ENCODE data around the gene ELAVL3. TPM values are rescaled to one million over a fixed set of nuclear protein-coding genes. Genes with fewer than 3 reads are reported as not detected.

ELAVL3 gene
- total RNA-seq, result 0.45 TPM

DNA sequence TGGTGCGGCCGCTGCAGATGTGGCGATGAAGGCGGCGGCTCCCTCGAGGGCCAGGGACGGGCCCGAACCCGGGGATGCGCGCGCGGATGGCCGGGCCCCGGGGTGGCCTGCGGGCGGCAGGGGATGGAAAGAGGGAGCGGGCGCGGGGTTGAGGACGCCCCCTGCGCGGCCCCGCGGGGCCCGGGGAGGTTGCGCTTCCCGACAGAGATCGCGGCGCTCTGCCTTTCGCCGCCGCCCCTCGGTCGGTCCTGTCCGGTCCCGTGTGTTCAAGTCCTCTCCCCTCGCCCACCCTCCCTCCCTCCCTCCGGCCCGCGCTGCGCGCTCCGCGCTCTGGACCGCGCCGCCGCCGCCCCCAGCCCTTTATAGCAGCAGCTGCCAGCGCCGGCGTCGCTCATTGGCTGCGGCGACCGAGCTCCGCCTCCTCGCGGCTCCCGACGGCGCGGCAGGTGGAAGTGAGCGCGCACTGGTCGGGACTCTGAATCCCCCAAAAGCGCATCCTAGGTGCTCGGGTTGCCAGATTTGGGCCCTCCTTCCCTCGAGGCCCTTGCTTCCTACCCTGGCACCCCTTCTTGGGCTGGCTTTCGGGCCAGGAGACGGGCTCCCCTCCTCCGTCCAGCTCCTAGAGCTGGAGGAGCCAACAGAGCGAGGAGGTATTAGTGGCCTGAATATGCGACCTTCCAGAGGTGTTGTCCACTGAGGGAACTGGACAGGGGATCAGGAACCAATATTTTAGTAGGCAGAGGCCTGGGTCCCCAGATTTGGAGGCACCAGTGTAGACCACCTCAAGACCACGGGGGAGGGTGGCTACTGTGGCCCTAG, at the start of gene ELAVL3:
Gene ELAVL3 (minus strand): TSS at position 332 of the 819 bp plus-strand sequence. CDS start 438 bp downstream, outside the sequence.
- intact Hi-C loops (cut with DNase I), result no loop called here

GRCh38 chr19:11530432-11530831, 49.6 kb upstream of the ELAVL3 start:
- ATAC-seq, result peak; percentile 21
- intact Hi-C loops (cut with DNase I), result no loop called here
- no peak for DNase-seq (ENCODE audit: low spot score)

More for the DNA sequence above, at the start of gene ELAVL3:
- ATAC-seq (no peak), DNase-seq (ENCODE audit: low spot score) (no peak)

- intact Hi-C loops (cut with DNase I), result no loop called here
- ATAC-seq, result peak; percentile 99
- DNase-seq (ENCODE audit: low spot score), result peak; percentile 98
These were observed 47.9 kb upstream of the ELAVL3 start, which contains the start of gene ECSIT for GRCh38 chr19:11528551-11529341. ECSIT (minus strand) TSS chr19:11529134; CDS start chr19:11519170, 9,964 bp downstream.

DNA sequence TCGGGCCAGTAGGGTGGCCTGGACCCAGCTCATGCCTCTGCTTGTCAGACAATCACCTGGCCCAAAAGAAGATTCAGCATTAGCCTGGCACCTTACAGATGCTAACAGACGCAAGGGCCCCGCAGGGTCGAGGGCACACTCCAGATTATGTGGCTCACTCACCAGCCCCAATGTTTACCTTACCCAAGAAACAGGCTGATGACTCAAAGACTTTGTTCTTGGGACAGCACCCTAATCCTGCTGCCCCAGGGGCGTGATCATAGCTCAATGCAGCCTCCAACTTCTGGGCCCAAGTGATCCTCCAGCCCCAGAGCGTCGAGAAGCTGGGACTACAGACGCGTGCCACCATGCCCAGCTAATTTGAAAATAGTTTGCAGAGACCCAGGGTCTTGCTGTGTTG, 38.3 kb upstream of the ELAVL3 start:
- no peak for ATAC-seq
- intact Hi-C loops (cut with DNase I), result no loop called here
- no peak for DNase-seq (ENCODE audit: low spot score)

DNA sequence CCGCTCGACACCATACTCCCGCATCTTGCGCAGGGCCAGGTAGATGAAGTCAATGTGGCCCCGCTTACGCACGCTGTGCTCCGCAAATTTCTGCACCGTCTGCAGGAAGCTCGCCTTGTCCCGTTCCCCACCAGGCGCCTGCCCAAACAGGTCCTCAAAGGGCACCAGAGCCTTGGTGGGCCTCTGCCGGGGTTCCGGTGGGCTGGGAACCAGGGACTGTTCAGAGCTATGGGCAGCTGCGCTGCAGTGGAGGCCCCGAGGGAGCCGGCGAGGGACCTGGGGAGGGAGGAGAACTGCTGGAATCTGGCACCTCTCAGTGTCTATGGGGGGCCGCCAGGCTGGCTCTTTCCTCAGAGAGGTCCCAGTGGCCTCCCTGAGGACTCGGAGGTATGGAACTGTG, 33.1 kb upstream of the ELAVL3 start:
- intact Hi-C loops (cut with DNase I), result no loop called here
- DNase-seq (ENCODE audit: low spot score) (no peak), ATAC-seq (no peak)

DNA sequence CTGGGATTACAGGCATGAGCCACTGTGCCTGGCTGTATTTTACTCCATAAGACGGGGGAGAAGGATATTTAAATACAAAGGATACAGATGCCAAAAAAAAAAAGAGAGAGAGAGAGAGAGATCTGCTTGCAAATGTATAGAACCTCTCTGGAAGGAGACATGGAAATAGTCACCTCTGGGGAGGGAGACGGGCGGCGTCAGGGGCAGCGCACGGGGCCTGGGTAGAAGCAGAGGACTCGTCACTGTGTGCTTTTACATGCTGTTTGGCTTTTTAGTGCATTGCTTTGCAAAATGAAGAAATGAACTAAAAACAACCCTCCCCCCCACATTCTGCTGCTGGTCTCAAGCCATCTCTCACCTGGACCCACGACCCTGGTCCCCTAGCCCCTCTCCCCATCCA, 29.6 kb upstream of the ELAVL3 start:
- DNase-seq (ENCODE audit: low spot score) (no peak), ATAC-seq (no peak)
- intact Hi-C loops (cut with DNase I), result no loop called here

- no peak for ATAC-seq
- intact Hi-C loops (cut with DNase I), result no loop called here
- no peak for DNase-seq (ENCODE audit: low spot score)
These were observed 26.7 kb upstream of the ELAVL3 start for GRCh38 chr19:11507370-11508078.

GRCh38 chr19:11506967-11507366, 26.1 kb upstream of the ELAVL3 start:
- intact Hi-C loops (cut with DNase I), result no loop called here

DNA sequence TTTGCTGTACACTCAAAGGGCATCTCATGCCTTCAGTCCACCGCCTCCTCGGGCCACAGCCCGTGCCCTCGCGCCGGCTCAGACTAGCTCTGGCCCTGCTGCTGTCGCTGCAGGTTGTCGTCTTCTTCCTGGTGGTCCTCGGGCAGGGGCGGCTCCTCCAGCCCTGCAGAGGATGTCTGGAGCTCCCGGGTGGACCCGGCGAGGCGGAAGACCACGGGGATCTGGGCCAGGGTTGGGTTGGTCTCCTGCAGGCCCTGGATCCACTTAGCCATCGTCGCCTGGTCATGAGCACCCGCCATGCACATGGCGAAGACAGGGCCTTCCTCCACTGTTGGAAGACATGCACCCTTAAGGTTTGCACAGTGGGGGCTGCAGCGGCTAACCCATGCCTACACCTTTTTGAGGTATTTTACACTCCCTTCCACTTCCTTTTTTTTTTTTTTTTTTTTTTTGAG, 25.3 kb upstream of the ELAVL3 start:
- ATAC-seq (peak; percentile 63), DNase-seq (ENCODE audit: low spot score) (no peak)
- intact Hi-C loops (cut with DNase I), result no loop called here

More at GRCh38 chr19:11506967-11507366, 26.1 kb upstream of the ELAVL3 start:
- DNase-seq (ENCODE audit: low spot score) (no peak), ATAC-seq (no peak)

DNA sequence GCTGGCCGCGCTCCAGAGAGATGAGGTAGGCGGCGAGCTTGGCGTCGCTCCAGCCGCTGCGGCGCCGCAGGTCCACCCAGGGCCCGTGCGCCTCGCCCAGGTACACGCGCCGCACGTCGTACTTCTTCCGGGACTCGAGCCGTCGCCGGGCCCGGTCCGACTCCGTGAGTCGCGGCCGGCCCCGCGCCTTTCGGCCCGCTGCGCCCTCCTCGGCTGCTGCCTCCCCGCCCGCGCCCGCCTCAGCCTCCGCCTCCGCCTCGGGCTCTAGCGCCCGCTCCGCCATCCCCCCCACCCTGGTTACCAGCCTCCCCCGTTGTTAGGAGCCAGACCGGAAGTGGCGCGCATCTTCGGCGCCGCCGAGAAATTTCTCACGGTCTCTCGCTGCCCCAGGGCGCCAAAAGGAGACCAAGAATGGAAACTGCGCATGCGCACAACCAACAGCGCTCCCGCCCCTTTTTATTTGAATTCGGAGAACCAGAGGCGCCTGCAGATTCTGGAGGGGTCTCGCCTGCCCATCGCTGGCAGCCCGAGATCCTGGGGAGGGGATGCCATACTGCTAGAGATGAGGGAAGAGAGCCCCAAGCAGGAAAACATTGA, 24.8 kb upstream of the ELAVL3 start, which contains the start of gene ZNF653:
Gene ZNF653 (minus strand): TSS at position 336 of the 597 bp plus-strand sequence. CDS start 53 bp downstream, at position 283.
- DNase-seq (ENCODE audit: low spot score) (peak; percentile 97), ATAC-seq (peak; percentile 88)
- intact Hi-C loops (cut with DNase I), result no loop called here

DNA sequence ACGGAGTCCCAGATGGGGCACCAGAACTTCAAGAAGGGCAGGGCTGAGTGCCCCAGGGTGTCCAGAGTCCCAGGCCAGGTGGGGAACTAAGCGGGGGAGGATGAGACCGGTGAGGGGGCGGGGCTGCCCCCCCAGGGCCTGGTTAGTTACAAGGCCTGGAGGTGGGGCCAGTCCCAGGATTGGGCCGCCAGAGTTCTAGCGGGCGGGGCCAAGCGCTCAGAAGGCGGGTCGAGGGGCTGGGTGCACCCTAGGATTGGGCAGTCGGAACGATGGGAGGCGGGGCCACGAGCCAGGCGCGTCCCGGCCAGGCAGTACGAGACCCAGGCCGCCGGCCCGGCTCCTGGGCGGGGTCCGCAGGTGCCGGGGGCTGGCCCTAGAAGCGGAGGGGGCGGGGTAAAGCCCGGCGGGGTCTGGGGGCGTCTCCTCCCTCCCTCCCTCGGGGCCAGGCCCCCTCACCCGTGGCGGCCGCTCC, 24.2 kb upstream of the ELAVL3 start:
- DNase-seq (ENCODE audit: low spot score), result peak; percentile 98
- peak; percentile 96 for ATAC-seq
- intact Hi-C loops (cut with DNase I), result no loop called here

DNA sequence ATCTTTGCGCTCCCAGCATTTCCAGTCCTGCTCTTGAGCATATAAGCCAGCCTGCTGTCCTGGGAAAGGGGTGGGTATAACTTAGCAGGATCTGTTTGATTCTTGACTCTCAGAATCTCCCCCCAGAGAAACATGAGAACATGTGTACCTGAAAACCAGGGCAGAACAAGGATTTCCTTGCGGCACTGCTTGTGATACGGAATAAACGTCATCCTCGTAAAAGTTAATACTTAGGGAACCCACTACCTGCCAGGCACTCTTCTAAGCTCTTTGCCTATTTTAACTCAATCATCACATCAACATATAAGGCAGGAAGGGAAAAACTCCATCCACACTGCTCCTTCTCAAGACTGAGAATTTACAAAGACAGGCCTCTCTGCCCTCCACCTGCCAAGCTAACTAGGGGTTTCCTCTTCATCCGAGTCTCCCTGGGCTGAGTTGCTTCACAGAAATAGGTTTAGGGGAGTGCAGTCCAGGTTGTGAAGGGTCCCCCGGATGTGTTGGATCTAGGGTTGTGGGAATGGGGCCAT, 23.7 kb upstream of the ELAVL3 start:
- intact Hi-C loops (cut with DNase I), result no loop called here

GRCh38 chr19:11499890-11500420, 19.1 kb upstream of the ELAVL3 start:
- ATAC-seq, result no peak
- intact Hi-C loops (cut with DNase I), result no loop called here
- DNase-seq (ENCODE audit: low spot score), result no peak

More for the DNA sequence above, 23.7 kb upstream of the ELAVL3 start:
- ATAC-seq, result no peak
- no peak for DNase-seq (ENCODE audit: low spot score)

DNA sequence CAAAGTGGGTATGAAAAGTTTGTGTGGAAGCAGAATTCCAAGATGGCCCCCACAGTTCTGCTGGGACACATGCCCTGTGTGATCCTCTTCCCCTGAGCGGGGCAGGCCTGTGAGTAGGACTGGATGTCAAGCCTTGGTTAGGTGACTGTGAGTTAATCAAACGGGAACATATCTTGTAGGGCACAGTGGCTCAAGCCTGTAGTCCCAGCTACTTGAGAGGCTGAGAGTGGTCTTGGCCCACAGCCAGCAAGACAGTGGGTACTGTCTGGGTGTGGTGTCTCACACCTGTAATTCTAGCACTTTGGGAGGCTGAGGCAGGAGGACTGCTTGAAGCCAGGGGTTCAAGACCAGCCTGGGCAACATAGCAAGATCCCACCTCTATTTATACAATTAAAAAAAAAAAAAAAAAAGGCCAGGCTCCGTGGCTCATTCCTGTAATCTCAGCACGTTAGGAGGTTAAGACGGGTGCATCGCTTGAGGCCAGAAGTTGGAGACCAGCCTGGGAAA, 18.4 kb upstream of the ELAVL3 start:
- intact Hi-C loops (cut with DNase I), result no loop called here
- ATAC-seq, result no peak
- no peak for DNase-seq (ENCODE audit: low spot score)

GRCh38 chr19:11496391-11497163, 15.7 kb upstream of the ELAVL3 start:
- peak; percentile 63 for ATAC-seq
- intact Hi-C loops (cut with DNase I), result no loop called here
- peak; percentile 80 for DNase-seq (ENCODE audit: low spot score)

DNA sequence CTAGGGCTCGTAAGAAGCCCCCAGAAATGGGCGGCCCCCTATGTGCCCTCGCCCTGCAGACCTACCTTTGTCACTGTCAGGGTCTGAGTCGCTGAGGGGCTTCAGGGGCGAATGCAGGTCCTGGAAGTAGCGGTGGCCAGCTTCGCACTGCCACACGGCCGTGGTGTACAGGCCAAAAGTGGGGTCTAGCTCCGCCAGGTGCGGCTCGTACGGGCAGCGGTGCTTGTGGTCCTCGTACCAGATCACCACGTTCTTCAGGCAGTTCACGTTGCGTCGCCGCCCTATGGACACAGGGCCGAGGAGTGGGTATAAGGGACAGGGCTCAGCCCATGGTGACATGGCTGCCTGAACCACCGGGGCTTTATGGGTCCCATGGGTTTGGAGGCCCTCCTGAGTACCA, 15.0 kb upstream of the ELAVL3 start:
- ATAC-seq, result no peak
- DNase-seq (ENCODE audit: low spot score), result no peak
- intact Hi-C loops (cut with DNase I), result no loop called here

- intact Hi-C loops (cut with DNase I), result no loop called here
These were observed 14.6 kb upstream of the ELAVL3 start for GRCh38 chr19:11495481-11495880.

More at GRCh38 chr19:11495481-11495880, 14.6 kb upstream of the ELAVL3 start:
- ATAC-seq (no peak), DNase-seq (ENCODE audit: low spot score) (no peak)
